GM18519 (cell line): ENCODE data around the gene ZFR.
"Not testable (repeated sequence)": the region's sequence is repeated elsewhere in the genome, so short reads cannot be mapped to it uniquely, and the experiment has no call there.

Source experiments
- ATAC-seq: cut with Tn5 transposase; IDR thresholded peaks from one replicate; pipeline ENCODE4 v1.9.1; 2021; ENCODE audit warnings: mild to moderate bottlenecking, moderate library complexity; ENCODE audit not compliant: unreplicated experiment, low FRiP score

Gene ZFR

DNA sequence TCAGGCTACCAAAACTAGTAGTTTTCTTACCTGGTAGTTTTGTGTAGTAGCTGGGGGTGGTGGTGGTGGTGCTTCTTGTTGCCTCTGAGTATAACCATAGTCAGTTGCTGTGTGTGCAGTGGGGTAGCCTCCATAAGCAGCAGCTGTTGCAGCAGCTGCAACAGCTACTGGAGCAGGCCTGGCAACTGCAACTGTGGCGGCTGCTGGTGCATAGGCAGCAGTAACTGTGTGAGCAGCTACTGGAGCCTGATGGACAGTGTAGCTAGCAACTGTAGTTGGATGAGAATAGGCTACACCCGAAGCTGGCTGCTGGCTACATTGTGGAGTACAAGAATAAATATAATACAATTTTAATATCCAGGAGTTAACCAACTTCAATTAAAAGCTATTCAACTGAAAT, 24.7 kb downstream of the ZFR start:
- no peak for ATAC-seq

DNA sequence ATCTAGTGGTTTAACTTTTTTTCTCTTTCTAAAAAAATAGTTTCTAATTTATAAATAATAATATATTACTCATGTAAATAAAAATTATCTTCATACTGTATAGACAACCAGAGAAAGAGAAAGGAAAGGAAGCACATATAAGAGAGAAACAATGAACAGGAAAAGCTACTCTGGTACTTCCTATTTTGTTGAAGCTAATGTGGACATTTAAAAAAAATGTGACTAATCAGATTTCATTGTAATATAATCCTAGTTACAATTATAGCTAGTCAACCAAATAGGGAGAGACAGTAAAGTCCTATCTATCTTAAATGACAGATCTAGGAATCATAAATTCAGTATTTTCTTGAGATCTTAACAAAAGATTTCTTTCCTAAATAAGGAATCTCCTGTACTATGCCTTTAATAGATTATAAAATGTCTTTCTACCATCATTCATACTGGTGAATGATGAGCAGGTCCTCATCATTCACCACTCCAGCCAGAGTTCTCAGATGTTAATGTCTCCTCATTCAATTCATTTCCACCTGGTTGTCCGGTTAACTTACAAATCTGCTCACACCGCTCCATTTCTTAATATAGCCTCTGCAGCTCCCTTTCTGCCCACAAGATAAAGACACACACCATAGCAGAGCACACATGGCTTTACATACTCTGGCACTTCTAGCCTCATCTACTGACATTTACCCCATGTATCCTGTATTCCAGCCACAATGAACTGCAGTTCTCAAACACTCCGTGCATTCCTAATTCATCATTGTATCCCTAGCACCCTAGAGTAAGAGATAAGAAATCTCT, 30.9 kb downstream of the ZFR start:
- no peak for ATAC-seq

DNA sequence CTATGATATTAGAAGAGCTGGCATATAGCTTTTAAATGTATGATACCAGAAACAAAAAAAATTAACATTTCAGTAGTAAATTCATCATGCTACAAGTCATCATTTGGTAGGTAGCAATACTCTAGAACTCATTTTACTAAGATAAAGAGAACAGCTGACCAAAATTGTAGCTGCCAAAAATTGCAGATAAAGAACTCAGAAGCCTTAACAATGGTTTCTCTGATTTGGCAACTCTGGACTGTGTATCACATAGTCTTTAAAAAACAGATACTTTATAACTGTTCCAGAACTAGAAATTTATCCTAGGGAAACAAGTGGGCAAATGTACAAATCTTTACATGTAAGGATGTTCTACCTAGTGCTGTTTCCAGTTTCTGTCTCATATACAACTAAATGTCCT, 33.9 kb downstream of the ZFR start:
- no peak for ATAC-seq

DNA sequence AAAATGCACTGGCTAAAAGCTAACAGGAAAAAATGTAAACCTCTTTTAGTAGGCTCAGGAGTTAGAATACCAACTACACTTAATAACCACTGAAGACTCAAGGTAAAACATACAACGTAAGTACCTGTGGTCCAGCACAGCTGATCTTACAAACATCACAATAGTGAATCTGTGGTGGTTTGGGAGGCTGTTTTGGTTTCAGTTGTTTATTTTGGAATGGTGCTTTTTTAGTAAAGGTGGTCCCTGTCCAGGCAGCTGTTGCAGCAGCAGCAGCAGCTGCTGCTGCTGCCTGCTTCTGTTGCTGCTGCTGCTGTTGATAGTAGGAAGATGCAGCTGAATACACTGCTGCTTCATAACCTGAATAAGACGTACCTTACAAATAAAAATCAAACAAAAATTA, 37.9 kb downstream of the ZFR start:
- no peak for ATAC-seq

DNA sequence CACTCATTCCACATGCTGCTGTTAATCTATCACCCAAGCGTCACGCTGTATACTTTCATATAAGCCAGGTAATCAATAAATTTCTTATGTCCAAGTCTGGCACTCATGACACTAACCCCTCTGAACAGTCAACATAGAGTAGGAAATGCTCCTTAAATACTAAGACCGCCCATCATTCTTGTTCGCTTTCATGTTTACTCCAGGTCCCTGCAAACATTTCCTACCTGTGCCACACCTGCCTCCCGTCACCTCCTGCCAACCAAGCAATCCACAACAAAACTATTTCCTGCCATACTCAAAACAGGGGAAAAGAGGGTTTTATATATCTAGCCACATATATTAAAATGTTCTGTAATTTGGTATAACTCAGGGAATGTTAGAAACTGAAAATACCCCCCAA, 39.0 kb downstream of the ZFR start:
- ATAC-seq, result no peak

DNA sequence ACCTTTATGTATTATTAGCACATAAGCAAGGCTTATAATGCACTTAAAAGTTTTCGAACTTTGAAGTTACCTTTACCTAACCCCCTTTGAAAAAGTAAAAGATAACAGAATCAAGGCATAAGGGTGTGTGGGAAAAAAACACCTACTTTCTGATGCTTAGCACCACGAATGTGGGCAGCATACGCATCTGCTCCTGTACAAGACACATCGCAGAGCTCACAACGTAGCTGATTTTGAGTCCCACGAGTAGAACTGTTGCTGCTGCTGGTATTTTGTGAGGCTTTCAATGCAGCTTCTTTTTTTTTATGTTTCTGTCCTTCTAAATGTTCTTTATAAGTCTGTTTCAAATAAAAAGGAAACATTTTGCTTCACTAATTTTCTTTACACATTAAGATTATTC, 40.8 kb downstream of the ZFR start:
- no peak for ATAC-seq

DNA sequence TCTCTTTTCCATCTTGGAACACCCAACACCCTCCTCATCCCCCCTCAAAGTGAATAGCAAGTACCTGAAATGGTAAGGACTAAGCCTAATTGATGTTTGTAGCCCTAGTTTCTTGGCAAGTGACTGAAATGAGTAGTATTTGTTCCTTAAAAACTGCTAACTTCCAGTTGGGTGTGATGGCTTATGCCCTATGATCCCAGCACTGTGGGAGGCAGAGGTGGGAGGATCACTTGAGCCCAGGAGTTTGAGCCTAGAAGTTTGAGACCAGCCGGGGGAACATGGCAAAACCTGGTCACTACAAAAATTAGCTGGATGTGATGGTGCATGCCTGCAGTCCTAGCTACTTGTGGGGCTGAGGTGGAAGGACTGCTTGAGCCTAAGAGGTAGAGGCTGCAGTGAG, 44.1 kb downstream of the ZFR start:
- no peak for ATAC-seq

DNA sequence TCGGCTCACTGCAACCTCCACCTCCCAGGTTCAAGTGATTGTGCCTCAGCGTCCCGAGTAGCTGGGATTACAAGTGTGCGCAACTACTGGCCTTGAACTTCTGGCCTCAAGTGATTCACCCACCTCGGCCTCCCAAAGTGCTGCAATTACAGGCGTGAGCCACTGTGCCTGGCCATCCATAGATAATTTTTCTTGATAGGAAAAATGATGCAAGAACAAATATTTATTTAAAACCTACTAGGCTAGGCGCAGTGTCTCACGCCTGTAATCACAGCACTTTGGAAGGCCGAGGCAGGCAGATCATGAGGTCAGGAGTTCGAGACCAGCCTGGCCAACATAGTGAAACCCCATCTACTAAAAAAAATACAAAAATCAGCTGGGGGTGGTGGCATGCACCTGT, 45.8 kb downstream of the ZFR start:
- not testable (repeated sequence) for ATAC-seq

DNA sequence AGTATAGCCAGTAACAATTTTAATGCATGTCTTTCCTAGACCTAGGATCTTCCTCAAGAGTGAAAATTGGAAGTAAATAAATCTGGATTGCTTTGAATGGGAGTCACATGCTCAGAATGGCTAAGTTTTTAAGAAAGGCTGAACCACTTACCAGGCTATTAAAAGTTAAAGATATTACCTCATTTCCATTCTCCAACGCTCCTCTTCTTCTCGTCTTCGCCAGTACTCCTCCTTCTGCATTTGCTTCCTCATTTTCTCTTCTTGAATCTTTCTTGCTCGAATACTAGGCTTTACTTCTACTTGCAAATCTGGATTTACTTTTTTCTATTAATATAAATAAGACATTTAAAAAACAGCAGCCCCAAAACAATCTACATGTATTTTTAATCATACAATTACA, 49.6 kb downstream of the ZFR start:
- no peak for ATAC-seq

DNA sequence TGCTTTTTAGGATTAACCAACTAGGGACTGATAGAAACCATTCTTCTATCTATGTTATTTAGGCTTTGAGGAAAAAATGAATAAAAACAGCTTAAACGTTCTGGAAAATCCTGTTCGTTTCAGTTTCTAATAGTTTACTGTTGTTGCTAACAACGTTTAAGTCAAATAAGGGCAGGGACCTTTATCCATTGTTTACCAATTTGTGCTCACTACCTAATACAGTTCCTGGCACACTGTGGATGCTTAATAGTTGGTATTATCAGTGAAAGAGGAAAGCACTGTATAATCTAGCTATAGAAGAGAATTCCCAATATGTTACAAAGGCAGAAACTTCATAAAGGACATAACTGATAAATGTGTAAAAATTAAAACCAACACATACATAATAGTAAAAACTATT, 52.5 kb downstream of the ZFR start:
- no peak for ATAC-seq

DNA sequence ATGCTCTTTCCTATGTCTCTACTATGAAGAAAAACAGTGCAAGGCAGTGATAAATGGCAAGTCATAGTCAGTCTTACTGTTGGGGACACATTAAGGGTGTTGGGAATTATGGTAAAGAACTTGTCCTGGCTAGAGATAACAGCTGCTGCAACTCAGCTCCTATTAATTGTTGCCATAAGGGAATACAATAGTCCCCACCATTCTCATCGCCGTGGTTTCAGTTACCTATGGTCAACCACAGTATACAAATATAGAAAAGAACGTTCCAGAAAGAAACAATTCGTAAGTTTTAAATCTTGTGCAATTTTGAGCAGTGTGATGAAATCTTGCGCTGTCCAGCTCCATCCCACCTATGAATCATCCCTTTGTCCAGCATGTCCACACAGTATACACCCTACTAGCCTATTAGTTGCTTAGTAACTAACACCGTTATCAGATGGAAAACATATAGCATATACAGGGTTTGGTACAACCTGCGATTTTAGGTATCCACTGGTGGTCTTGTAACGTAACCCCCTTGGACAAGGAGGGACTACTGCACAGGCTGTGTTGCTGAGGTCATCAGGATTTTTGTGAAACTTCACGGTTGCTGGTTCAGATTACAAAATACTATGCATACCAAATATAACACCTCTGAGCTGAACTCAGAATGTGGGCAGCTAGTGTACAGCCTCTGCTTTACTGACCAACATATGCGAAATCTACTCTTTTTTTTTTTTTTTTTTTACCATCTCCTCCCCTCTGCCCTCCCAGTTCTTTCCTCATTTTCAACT, 53.5 kb downstream of the ZFR start:
- ATAC-seq, result no peak

DNA sequence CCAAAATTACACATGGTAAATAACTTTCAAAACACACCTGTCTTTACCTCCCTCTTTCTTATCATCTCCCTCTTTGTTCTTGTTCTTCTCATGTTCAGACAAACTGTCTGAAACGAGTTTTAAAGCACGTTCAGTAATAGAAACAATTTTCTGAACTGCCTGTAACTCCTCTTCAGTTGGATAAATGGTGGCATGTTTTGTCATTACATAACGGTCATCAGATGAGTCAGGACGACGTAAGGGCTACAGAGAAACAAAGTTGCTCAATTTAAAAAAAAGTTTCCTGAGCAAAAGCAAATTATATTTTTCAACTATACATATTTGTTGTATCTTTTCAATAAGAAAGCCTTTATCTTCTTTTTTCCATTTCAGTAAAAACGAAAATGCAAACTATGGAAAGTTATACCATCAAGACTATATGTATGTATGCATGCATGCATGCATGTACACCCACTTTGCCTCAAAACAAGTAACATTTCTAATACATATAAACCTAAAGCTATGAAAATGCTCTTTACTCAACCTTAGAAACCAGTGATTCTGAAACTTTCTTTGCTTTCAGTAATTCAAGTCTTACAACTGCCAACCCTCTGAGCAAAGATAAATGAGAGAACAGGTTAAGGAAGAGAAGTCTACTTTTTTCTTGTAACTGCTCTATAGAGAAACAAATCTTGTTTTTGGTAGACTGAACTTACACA, 56.0 kb downstream of the ZFR start:
- no peak for ATAC-seq

DNA sequence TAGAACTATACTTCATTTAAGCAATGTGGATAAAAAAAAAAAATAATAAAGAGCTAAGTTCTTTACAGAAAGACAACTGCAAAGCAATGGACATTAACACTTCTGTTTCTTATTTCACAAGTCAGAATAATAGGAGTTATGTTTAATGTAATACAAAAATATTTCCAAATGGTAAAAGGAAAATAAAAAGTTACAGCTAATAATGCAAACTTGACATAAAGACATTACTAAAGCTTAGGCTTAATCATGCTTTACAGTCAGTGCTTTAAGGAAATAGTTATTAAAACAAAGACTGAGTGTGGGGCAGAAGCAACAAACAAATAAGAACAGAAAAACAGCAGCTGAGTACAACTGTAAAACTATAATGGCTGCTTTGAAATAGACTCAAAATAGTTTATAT, 56.7 kb downstream of the ZFR start:
- no peak for ATAC-seq

DNA sequence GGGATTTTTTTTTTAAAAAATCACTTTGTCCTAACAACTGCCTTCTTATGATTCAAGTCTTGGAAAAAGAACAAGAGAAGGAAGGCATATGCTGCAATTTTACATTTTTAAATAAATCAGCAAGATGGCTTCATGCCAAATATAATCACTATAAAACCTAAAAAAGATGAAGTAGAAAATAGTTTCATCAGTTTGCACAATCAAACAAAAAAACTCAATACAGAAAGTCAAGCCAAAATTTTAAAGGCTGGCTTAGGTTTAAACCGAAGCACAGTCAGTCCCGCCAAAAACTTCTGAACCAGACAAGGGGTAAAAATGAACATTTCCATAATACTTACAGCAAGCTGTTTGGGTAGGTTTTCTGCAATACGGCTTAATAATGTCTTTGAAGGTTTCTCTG, 57.3 kb downstream of the ZFR start:
- no peak for ATAC-seq

DNA sequence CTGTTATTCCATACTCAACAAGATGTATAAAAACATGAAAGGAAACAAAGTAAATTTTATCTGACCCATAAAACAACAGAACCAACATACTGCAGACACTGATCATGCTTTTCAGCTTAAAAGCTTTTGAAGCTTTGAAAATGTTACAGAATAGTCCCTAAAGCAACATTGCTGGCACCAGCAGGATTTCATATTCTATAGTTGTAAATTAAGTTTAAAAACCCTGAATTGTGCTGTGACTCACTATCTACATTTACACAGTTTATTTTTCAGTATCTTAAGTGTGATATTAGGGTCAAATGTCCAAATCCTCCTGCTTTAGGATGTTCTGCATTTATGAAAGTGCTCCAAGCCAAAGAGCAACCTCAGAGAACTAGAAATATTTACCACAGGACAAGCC, 59.9 kb downstream of the ZFR start:
- no peak for ATAC-seq

DNA sequence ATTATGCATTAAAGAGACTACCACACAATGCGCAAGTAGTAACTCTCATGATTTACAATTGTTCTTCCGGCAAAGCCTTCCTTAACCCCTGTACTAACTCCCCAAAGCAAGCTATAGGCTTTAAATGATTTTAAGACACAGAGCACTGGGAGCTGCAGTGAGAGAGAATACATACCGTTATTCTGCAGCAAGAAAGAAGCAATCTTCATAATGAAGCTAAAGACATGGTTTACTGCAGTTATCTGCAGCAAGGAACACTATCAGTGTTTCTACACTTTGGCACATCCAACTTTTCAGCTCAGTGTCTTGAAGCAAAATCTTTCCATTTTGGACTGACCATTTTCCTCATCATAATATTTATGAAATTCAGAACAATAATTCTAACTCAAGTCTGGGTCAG, 61.0 kb downstream of the ZFR start:
- ATAC-seq, result no peak

DNA sequence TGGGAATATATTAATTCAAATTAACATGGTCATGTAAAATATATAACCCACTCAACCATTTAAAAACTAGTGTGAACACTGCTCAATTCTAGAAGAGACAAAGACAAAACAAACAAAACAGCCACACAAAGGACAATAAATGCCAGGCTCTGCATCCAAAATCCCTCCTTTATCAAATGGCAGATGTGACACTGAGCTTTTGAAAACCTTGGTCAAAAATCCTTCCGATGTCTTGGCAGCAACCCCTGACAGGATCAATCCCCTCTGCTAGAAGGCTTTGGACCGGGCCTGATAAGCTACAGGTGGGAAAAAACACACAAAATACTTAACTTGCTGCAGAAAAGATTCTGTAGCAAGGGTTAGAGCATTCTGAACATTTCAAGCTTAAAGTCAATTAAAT, 61.5 kb downstream of the ZFR start:
- no peak for ATAC-seq

DNA sequence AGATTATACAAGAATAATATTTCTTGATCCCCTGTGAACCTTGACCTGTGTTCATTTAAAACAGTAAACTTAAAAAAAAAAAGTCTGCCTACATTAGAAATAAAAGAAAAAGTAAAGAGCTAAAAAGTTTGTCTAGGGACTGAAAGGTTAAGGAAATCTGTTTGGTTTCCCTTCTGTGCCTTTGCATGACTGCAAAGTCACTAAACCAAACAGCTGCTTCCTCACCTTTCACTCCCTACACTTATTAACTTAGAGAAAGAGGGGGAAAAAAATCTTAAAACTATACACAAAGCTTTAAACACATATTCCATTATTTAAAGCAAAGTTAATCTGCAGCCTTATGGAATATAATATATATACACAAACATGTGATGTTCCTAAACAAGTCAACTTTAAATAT, 65.1 kb downstream of the ZFR start:
- ATAC-seq, result no peak

DNA sequence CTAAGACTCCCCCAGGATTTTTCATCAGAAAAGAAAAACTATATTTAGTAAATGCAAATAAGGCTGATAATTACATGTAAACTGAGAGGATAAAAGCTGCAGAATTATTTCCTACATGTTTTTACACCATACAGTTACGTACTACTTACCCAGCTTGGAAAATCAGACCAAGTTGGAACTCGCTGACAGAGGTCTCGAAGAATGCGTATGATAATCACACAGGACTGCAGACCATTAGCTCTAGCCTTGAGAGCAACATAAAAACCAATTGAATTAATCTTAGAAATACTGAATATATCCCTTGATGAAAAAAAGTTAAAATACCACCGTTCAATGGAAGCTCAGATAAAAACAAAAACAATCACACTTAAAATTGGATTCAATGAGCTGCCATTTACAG, 65.6 kb downstream of the ZFR start:
- no peak for ATAC-seq

DNA sequence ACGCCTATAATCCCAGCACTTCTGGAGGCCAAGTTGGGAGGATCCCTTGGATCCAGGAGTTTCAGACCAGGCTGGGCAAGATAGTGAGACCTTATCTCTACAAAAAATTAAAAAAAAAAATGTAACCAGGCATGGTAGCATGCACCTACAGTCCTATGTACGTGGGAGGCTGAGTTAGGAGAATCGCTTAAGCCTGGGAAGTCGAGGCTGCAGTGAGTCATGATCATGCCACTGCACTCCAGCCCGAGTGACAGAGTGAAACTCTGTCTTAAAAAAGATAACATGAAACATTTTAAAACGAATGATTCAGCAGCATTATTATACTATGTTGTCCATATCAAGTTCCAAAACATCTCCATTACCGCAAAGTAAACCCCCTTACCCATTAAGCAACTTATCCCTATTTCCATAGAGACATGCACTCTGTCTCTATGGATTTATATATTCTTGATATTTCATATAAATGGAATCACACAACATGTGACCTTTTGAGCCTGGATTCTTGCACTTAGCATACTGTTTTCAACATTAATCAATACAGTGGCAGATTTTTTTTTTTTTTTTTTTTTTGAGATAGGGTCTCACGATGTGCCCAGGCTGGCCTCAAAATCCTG, 74.9 kb downstream of the ZFR start:
- no peak for ATAC-seq

DNA sequence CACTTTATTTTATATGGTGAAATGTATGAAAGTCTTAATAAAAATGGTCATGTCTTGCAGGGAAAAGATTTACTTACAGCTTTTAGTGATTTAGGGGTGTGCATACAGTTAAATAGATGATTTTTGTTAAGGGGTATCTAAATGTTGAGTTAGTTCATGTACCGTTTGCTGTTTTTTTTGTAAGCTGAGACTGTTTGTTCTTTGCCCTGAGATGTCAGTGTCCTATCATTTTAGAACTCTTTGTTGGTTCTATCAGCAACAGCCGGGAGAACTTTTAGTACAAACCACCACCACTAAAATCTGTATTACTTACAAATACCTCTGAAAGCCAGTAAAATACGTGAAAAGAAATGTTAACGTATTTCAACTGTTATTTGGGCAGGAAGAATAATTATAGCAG, 75.5 kb downstream of the ZFR start:
- no peak for ATAC-seq
